RWPE1 (cell line): Measurements from ENCODE around the gene CTRB2.

Source experiments
- CTCF ChIA-PET: fragments of 350-600 bp; sonication (Branson Sonifier 250); formaldehyde crosslinking; extraction: SDS; loops from one replicate; lab custom pipeline; 2021; lab: Yijun Ruan, JAX
- POLR2A ChIA-PET: fragments of 400-600 bp; formaldehyde crosslinking; extraction: SDS; loops from one replicate; lab custom pipeline; 2020; ENCODE audit warnings: antibody characterized with exemption; ENCODE audit not compliant: low non-redundant PET; lab: Yijun Ruan, JAX
- DNase-seq: peaks from one replicate; pipeline ENCODE4 v3.0.0; 2012; ENCODE audit warnings: low spot score
- H3K27ac ChIP-seq: fragments of 450-650 bp; 2 replicates; pipeline ENCODE4 v1.5.1; 2017
- TF ChIP-seq, protein P1 (sequence below): fragments of 450-650 bp; conservative IDR thresholded peaks from 2 replicates; pipeline ENCODE4 v1.5.1; 2017; ENCODE audit warnings: low read depth, mild to moderate bottlenecking

Gene CTRB2

GRCh38 chr16:75179208-75179607, 27.8 kb downstream of the CTRB2 start:
- CTCF ChIA-PET: no interaction called here
- no peak overlapping the region for H3K27ac ChIP-seq
- TF ChIP-seq, protein P1, sequence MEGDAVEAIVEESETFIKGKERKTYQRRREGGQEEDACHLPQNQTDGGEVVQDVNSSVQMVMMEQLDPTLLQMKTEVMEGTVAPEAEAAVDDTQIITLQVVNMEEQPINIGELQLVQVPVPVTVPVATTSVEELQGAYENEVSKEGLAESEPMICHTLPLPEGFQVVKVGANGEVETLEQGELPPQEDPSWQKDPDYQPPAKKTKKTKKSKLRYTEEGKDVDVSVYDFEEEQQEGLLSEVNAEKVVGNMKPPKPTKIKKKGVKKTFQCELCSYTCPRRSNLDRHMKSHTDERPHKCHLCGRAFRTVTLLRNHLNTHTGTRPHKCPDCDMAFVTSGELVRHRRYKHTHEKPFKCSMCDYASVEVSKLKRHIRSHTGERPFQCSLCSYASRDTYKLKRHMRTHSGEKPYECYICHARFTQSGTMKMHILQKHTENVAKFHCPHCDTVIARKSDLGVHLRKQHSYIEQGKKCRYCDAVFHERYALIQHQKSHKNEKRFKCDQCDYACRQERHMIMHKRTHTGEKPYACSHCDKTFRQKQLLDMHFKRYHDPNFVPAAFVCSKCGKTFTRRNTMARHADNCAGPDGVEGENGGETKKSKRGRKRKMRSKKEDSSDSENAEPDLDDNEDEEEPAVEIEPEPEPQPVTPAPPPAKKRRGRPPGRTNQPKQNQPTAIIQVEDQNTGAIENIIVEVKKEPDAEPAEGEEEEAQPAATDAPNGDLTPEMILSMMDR: no peak
- no peak for DNase-seq
- POLR2A ChIA-PET: no interaction called here

DNA sequence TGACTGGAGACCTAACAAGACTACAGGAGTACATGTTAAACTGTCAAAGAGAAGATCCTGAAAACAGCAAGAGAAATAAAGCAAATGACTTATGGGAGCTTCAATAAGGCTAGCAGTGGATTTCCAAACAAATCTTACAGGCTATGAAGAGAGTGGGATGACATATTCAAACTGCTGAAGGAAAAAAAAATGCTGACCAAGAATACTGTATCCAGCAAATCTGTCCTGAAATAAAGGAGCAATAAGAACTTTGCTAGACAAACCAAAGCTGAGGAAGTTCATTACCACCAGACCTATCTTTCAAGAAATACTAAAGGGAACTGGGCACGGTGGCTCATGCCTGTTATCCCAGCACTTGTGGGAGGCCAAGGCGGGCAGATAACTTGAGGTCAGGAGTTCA, 30.0 kb downstream of the CTRB2 start:
- CTCF ChIA-PET: no interaction called here
- POLR2A ChIA-PET: no interaction called here
- TF ChIP-seq, protein P1: no peak
- no peak for DNase-seq
- H3K27ac ChIP-seq: no peak overlapping the region

DNA sequence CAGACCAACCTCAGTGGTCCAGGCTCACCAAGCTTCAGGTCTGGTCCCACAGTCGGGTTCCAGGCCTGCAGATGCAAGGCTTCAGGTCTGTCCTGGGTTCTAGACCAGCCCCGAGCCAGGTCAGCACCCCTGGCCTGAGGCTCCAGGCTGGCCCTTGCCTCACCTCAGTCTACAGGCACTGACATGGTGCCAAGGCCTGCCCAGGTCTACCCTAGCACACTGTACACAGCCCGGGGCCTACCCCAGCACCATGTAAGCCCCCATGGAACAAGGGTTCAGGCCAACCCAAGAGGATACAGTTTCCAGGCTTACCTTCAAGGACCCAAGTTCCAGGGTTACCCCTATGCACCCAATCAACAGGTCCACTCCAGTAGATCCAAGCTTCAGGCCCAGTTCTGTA, 31.9 kb downstream of the CTRB2 start:
- TF ChIP-seq, protein P1: no peak
- ChIA-PET CTCF (no interaction called here), POLR2A (no interaction called here)
- no peak for DNase-seq
- H3K27ac ChIP-seq: no peak overlapping the region

GRCh38 chr16:75172578-75172977, 34.4 kb downstream of the CTRB2 start:
- no peak overlapping the region for H3K27ac ChIP-seq
- ChIA-PET CTCF (no interaction called here), POLR2A (no interaction called here)
- TF ChIP-seq, protein P1: no peak
- no peak for DNase-seq

GRCh38 chr16:75169899-75170405, 37.0 kb downstream of the CTRB2 start:
- no peak for DNase-seq
- ChIA-PET CTCF (no interaction called here), POLR2A (interaction anchor here (0.6 kb wide), 1 partner anchor 172 kb away, joined by 3 read pairs; no protein-coding TSS in a partner anchor)
- TF ChIP-seq, protein P1: no peak
- H3K27ac ChIP-seq: no peak overlapping the region

GRCh38 chr16:75160386-75160785, 46.6 kb downstream of the CTRB2 start:
- no peak overlapping the region for H3K27ac ChIP-seq
- TF ChIP-seq, protein P1: no peak
- CTCF ChIA-PET: interaction anchor here (0.6 kb wide), 1 partner anchor 151 kb away, joined by 3 read pairs; no protein-coding TSS in a partner anchor
- POLR2A ChIA-PET: interaction anchor here (0.5 kb wide), 1 partner anchor 450 kb away, joined by 11 read pairs; no protein-coding TSS in a partner anchor
- no peak for DNase-seq
